GM18499 (cell line): ENCODE data around the gene FRY.

ENCODE experiments used
- ATAC-seq: cut with Tn5 transposase; IDR thresholded peaks from one replicate; pipeline ENCODE4 v1.9.1; 2021; ENCODE audit warnings: moderate number of reproducible peaks; ENCODE audit not compliant: insufficient read depth, unreplicated experiment

The FRY gene

DNA sequence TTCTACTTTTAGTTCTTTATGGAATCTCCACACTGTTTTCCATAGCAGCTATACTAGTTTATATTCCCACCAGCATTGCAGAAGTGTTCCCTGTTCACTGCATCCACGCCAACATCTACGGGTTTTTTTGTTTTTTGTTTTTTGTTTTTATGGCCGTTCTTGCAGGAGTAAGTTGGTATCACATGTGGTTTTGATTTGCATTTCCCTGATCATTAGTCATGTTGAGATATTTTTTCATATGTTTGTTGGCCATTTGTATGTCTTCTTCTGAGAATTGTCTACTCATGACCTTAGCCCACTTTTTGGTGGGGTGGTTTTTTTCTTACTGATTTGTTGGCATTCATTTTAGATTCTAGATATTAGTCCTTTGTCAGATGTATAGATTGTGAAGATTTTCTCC, 89.7 kb downstream of the FRY start:
- no peak for ATAC-seq

DNA sequence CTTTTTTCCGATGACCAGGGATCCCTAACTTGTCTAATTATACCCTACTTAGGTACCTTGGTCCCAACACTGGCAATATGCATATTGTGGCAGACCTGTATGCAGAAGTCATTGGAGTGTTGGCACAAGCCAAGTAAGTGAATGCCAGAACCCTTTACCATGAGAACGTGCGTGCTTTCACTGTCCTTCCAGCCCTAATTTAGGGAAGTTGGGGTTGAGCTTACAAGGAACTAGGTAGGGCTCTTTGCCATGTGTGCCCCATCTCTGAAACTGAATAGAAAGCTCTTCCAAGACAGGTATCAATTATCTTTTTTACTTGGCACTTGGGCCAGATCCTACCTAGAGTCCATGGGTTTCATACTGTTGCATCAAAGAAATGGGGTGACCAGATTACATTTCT, 93.2 kb downstream of the FRY start:
- no peak for ATAC-seq

DNA sequence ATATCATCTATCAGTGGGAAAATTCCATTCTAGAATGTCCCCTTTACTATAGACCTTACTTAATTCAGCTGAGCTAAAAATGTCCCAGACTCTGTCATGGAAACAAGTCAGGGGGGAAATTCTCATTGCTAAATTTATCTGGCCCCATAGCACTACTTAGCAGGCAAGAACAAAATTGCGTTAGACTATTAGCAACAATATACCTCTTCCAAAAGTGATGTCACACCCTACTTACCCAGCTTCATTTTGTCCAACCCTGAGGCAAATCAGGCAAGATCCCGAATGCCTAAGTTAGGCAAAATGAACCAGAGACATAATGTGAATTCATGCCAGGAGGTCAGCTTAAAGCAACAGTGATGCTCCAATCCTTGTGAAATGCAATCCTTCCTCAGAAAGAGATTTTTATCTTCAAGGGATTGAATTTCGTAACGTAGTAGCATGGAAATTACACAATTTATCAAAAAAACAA, 93.7 kb downstream of the FRY start:
- ATAC-seq, result no peak

- no peak for ATAC-seq
Measured at GRCh38 chr13:32125751-32126150, 94.2 kb downstream of the FRY start.

- no peak for ATAC-seq
Measured at GRCh38 chr13:32126278-32126677, 94.7 kb downstream of the FRY start.

GRCh38 chr13:32126756-32127155, 95.2 kb downstream of the FRY start:
- ATAC-seq, result no peak

GRCh38 chr13:32127691-32128090, 96.1 kb downstream of the FRY start:
- ATAC-seq, result no peak

GRCh38 chr13:32134241-32135055, 102.9 kb downstream of the FRY start:
- ATAC-seq, result no peak

DNA sequence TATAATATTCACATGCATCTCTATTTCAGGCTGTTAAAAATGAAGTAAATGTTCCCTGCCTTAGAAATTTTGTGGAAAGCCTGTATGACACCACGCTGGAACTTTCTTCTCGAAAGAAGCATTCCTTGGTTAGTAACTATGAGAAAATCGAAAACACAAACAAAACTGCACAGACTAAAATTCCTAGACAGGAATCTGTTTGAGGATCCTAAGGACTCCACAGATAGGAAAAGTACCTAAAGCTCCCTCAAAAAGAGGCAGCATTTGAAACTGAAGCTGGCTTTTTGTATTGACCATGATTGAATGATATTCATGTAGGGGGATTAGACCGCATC, 103.4 kb downstream of the FRY start:
- no peak for ATAC-seq

GRCh38 chr13:32135655-32136054, 104.1 kb downstream of the FRY start:
- ATAC-seq, result no peak

DNA sequence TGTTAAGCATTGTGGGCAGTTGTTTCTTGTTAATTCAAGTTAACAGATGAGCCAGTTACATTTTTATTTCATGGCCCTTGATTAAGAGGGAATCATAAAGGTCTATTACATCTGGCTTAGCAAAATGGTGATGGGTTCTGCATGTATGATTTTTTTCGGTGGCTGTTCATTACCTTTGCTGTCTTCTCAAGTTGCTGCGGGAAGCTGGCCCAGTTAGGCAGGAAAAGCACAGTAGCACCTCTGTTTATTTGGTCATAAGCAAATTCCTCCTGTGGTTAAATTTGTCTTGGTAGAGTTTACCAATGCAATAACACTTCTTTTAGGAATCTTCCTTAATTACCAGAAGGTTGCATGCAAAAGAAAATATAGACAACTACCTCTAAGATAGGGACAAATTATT, 104.5 kb downstream of the FRY start:
- no peak for ATAC-seq

GRCh38 chr13:32136716-32137115, 105.1 kb downstream of the FRY start:
- no peak for ATAC-seq

GRCh38 chr13:32139251-32139650, 107.7 kb downstream of the FRY start:
- ATAC-seq, result no peak

DNA sequence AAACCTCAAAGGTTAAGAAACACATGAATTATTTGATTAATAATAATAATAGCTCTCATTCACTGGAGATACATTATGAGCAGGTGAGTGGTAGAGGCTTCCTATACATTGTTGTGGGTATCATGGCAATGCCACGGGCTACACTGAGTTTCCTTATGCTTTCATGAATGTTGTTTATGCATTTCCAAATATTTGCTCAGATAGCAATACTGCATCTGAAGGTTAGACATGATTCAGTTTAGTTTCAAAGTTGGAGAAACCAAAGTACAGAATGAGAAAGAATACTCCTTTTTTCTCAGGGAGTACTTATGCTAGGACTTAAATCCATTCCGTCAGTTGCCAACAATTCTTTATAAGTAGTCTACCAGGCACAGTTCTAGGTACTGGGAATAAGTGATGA, 108.5 kb downstream of the FRY start:
- ATAC-seq, result no peak

GRCh38 chr13:32141462-32141861, 109.9 kb downstream of the FRY start:
- ATAC-seq, result no peak

- ATAC-seq, result no peak
Measured at GRCh38 chr13:32142115-32142514, 110.5 kb downstream of the FRY start.

DNA sequence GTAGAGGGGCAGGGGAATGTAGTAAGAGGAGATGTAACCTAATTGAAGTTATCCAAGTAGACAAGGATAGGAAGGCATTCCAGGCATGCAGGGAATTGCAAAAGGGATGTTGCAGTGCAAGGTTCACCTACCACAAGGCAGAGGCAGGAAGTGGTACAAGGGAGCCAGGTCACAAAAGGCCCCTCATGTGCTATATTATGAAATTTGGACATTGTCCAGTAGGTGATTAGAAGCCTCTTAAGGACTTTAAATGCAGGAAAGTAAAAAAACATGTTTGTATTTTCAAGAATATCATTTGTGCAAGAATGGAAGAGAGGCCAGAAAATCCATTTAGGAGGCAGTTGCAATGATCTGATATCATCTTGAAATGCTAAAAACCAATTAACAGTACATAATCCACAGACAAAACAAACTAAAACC, 111.4 kb downstream of the FRY start:
- no peak for ATAC-seq

- no peak for ATAC-seq
Measured at GRCh38 chr13:32147193-32147592, 115.6 kb downstream of the FRY start.

- no peak for ATAC-seq
Measured at GRCh38 chr13:32147976-32148375, 116.4 kb downstream of the FRY start.

DNA sequence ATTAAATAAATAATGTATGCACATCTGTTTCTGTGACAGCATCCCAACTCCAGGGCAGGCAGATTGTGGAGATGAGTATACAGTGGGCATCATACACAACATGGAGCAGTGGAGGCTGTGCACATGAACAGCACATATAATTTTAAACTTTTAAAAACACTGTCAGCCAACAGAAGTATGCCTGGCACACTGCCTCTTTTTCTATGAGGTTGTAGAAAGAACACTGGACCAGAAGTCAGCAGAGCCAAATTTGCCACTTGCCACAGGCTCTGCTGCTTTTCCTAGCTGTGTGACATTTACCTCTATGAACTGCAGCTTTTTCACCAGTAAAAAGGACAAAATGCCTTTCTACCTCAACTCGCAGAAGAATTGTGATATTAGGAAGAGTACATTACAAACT, 118.7 kb downstream of the FRY start:
- ATAC-seq, result no peak

GRCh38 chr13:32150794-32151193, 119.2 kb downstream of the FRY start:
- ATAC-seq, result no peak

DNA sequence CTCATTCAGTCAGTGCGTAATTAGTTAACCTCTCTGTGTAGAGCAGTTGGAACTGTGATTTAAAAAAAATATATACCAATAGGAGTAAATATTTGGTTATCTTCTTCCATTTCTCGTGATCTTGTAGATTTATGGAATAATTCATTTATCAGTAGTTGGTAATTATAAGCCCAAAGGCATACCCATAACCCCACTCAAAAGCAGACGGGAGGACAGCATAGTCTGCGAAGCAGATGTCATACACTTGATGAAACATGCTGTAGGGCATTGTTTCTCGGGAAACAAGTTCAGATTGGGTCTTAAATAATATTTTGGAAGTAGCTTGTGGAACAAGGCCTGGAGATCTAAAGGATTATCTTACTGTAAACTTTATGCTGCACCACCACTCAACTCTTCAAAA, 119.7 kb downstream of the FRY start:
- ATAC-seq, result no peak
